ENCODE measurements around the gene BHLHA15. TPM values are rescaled to one million over a fixed set of nuclear protein-coding genes. Genes with fewer than 3 reads are reported as not detected.
"Not testable (repeated sequence)": the region's sequence is repeated elsewhere in the genome, so short reads cannot be mapped to it uniquely, and the experiment has no call there.

Gene BHLHA15
- total and polyA plus RNA-seq, 2 experiments from 2014 or later, result 0.39 to 2.3 TPM

DNA sequence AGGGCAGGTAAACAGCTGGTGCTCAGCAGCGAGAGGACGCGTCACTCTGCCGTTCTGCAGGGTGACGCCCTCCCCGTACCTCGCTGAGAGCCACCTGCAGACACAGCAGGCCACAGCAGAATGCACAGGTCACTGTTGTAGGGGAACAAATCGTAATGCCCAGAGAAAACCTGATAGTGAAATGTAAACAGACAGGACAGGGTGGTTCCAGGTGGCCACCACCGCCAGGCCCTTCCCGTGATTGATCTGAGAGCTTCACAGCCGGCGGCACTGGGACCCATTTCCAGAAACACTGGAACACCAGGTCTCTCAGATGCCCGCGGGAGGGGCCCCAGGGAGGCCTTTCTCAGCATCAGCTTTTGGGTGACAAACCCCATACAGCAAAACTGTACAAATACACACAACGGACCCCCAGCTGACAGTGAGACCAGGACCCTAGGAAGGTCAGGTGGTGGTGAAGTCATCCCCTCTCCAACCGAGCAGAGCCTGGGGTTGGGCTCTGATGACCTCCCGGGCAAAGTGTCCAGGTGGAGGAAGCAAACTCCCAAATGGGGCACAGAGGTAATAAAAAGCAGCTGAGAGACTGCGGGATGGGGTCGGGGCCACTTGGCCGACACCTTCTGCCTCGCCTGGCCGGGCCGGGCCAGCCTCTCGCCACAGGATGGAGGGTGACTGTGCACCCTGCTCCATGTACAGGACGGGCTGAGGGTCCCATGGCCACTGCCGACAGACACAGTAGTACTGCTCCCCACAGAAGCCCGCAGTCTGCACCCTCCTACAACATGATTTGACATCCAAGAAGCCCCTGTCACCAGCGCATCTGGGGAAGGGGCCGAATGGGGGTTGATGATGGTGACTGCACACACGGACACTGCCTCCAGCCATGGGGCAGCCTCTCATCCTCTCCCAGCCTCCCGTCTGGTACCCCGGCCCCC is 4.6 kb downstream of the BHLHA15 start:
- Histone ChIP-seq H3K4me2 (no peak overlapping the region), H3K27ac (no peak overlapping the region), H4K20me1 (ENCODE audit: insufficient read depth, poor library complexity, severe bottlenecking) (no peaks in the 10 kb centered on the region), H3K27me3 (no peaks in the 10 kb centered on the region), H3K4me1 (ENCODE audit: insufficient read depth) (no peaks in the 10 kb centered on the region), H3K4me3 (no peak overlapping the region), H3K9me2 (replicated peaks; ENCODE audit: insufficient read depth) (no peaks in the 10 kb centered on the region), H2AFZ (no peak overlapping the region), H3K9me3 (ENCODE audit: low read depth) (no peaks in the 10 kb centered on the region), H3K36me3 (replicated peaks; ENCODE audit: insufficient read depth, low read depth) (no peaks in the 10 kb centered on the region), H3K79me2 (no peaks in the 10 kb centered on the region)
- no peak for TF ChIP-seq EZH2 (IDR thresholded peaks at IDR 0.05; ENCODE audit: borderline replicate concordance)
- TF ChIP-seq, protein P1, sequence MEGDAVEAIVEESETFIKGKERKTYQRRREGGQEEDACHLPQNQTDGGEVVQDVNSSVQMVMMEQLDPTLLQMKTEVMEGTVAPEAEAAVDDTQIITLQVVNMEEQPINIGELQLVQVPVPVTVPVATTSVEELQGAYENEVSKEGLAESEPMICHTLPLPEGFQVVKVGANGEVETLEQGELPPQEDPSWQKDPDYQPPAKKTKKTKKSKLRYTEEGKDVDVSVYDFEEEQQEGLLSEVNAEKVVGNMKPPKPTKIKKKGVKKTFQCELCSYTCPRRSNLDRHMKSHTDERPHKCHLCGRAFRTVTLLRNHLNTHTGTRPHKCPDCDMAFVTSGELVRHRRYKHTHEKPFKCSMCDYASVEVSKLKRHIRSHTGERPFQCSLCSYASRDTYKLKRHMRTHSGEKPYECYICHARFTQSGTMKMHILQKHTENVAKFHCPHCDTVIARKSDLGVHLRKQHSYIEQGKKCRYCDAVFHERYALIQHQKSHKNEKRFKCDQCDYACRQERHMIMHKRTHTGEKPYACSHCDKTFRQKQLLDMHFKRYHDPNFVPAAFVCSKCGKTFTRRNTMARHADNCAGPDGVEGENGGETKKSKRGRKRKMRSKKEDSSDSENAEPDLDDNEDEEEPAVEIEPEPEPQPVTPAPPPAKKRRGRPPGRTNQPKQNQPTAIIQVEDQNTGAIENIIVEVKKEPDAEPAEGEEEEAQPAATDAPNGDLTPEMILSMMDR (IDR thresholded peaks at IDR 0.05; ENCODE audit: poor library complexity), result no peak
- TF ChIP-seq EZH2phosphoT487 (IDR thresholded peaks at IDR 0.05; ENCODE audit: low read depth, severe bottlenecking, unreplicated experiment), result no peak
- 86% methylated on average over 32 of the region's 32 CpGs for WGBS (ENCODE audit: low lambda C conversion rate, missing lambda C conversion rate)
- peak; percentile 4 for DNase-seq (ENCODE audit: low spot score)

DNA sequence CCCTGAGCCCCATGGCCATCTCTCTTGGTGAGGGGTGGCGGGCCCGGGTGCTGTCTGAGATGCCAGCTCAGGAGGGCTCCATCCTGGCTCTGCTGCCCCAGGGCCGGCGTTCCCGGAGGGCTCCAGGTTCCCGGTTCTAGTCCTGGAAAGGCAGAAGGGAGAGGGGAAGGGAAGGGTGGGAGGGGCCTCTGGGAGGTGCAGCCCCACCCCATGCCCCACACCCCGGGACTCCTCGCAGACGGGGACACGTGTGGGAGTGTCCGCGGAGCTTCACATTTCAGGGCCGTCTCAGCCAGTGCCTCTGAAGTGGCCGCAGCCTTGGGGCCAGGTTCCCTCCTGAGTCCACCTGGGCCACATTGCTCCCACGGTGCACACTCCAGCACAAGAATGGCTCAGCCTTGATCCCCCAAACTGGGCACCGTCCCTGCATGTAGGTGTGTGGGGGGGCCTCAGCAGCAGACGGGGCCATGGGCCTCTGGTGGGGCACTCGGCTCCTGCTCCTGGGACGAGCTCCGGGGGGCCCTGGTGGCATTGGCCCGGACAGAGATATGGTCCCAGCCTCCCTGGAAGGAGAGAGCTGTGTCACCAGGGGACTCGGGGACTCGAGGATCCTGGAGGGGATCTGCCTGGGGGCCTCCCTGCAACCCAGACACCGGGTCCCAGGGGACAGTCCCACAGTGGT is 5.8 kb downstream of the BHLHA15 start:
- Histone ChIP-seq H3K27ac (no peak overlapping the region), H3K79me2 (no peaks in the 10 kb centered on the region), H3K9me2 (replicated peaks; ENCODE audit: insufficient read depth) (no peaks in the 10 kb centered on the region), H3K4me1 (ENCODE audit: insufficient read depth) (no peaks in the 10 kb centered on the region), H3K4me3 (no peak overlapping the region), H3K27me3 (no peaks in the 10 kb centered on the region), H3K9me3 (ENCODE audit: low read depth) (no peaks in the 10 kb centered on the region), H3K4me2 (no peak overlapping the region), H2AFZ (no peak overlapping the region), H3K36me3 (replicated peaks; ENCODE audit: insufficient read depth, low read depth) (no peaks in the 10 kb centered on the region), H4K20me1 (ENCODE audit: insufficient read depth, poor library complexity, severe bottlenecking) (no peaks in the 10 kb centered on the region)
- 93% methylated on average over 15 of the region's 24 CpGs for whole genome bisulfite sequencing (ENCODE audit: low lambda C conversion rate, missing lambda C conversion rate)
- DNase-seq (ENCODE audit: low spot score), result no peak
- TF ChIP-seq EZH2phosphoT487 (IDR thresholded peaks at IDR 0.05; ENCODE audit: low read depth, severe bottlenecking, unreplicated experiment), result no peak
- TF ChIP-seq, protein P1 (IDR thresholded peaks at IDR 0.05; ENCODE audit: poor library complexity), result no peak
- no peak for TF ChIP-seq EZH2 (IDR thresholded peaks at IDR 0.05; ENCODE audit: borderline replicate concordance)

DNA sequence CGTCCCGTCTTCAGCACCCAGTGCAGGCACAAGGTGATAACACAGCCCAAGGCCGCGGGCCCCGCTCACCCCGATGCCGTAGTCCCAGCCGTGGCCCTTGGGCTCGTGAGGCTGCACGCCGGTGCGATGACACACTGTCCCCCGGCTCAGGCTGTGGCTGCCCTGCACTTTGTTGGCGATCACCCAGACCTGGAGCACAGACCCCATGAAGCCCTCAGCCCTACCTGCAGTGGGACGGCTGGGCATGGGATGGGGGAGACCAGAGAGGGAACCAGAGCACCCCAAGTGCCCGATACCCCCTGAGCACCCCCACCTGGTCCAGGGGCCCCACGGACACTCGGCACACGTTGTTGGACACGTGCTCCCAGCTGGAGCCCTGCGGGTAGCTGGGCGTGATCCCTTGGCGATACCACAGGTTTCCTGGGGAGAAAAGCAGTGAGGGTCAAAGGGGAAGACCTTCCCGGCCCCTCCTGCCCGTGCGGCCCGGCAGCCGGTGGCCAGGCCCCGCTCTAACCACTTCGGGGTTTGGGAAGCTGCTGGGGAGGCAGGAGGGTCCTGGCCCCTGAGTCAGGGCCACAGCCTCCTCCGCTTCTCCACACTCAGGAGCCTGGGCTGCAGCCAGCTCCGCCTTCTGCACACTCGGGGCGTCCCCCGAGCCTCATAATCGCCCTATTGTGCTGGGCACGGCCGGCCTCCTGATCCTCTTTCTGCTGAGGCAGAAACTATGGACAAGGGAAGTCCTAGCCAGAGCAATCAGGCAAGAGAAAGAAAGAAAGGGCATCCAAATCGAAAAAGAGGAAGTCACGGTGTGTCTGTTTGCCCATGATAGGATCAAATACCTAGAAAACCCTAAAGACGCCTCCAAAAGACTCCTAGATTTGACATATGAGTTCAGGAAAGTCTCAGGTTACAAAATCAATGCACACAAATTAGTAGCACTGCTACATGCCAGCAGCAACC is 6.7 kb downstream of the BHLHA15 start:
- H3K27ac ChIP-seq, result no peak overlapping the region
- no peaks in the 10 kb centered on the region for H3K4me1 ChIP-seq (ENCODE audit: insufficient read depth)

DNA sequence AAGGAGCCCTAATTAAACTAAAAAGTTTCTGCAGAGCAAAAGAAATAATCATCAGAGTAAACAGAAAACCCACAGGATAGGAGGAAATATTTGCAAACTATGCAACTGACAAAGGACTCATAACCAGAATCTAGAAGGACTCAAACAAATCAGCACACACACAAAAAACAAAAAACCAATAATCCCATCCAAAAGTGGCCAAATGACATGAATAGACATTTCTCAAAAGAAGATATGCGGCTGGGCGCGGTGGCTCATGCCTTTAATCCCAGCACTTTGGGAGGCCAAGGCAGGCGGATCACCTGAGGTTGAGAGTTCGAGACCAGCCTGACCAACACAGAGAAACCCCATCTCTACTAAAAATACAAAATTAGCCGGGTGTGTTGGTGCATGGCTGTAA is 8.1 kb downstream of the BHLHA15 start:
- not testable (repeated sequence) for H3K79me2 ChIP-seq; H3K9me2 ChIP-seq (replicated peaks; ENCODE audit: insufficient read depth); H3K4me1 ChIP-seq (ENCODE audit: insufficient read depth); H3K27ac ChIP-seq; H3K36me3 ChIP-seq (replicated peaks; ENCODE audit: insufficient read depth, low read depth); H3K27me3 ChIP-seq; H3K9me3 ChIP-seq (ENCODE audit: low read depth); DNase-seq (ENCODE audit: low spot score); H4K20me1 ChIP-seq (ENCODE audit: insufficient read depth, poor library complexity, severe bottlenecking); H3K4me2 ChIP-seq; H2AFZ ChIP-seq; H3K4me3 ChIP-seq
- WGBS (ENCODE audit: low lambda C conversion rate, missing lambda C conversion rate), result 95% methylated on average over 6 of the region's 6 CpGs

More for the DNA sequence above, 6.7 kb downstream of the BHLHA15 start:
- TF ChIP-seq, protein P1 (IDR thresholded peaks at IDR 0.05; ENCODE audit: poor library complexity), result no peak
- TF ChIP-seq EZH2phosphoT487 (IDR thresholded peaks at IDR 0.05; ENCODE audit: low read depth, severe bottlenecking, unreplicated experiment) (no peak), EZH2 (IDR thresholded peaks at IDR 0.05; ENCODE audit: borderline replicate concordance) (no peak)
- Histone ChIP-seq H4K20me1 (ENCODE audit: insufficient read depth, poor library complexity, severe bottlenecking) (no peaks in the 10 kb centered on the region), H3K79me2 (no peaks in the 10 kb centered on the region), H3K4me2 (no peak overlapping the region), H2AFZ (no peak overlapping the region), H3K9me3 (ENCODE audit: low read depth) (no peaks in the 10 kb centered on the region), H3K4me3 (no peak overlapping the region), H3K27me3 (no peaks in the 10 kb centered on the region), H3K9me2 (replicated peaks; ENCODE audit: insufficient read depth) (no peaks in the 10 kb centered on the region), H3K36me3 (replicated peaks; ENCODE audit: insufficient read depth, low read depth) (no peaks in the 10 kb centered on the region)
- DNase-seq (ENCODE audit: low spot score), result no peak
- WGBS (ENCODE audit: low lambda C conversion rate, missing lambda C conversion rate), result 86% methylated on average over 32 of the region's 41 CpGs

All from hepatocyte (in vitro differentiated cells).